HFF-Myc (cell line): ENCODE results near the gene NEU4.
"Not testable (repeated sequence)": the region's sequence is repeated elsewhere in the genome, so short reads cannot be mapped to it uniquely, and the experiment has no call there.

Experiments
- DNase-seq: peaks from one replicate; pipeline ENCODE4 v3.0.0-alpha.2; 2011; ENCODE audit warnings: low read depth; ENCODE audit errors: extremely low read depth
- H3K4me3 ChIP-seq: replicated peaks from 2 replicates; pipeline ENCODE4 v1.5.1; 2011; ENCODE audit warnings: low read depth, mild to moderate bottlenecking, control low read depth, low read length
- CTCF ChIP-seq: IDR thresholded peaks from 2 replicates; pipeline ENCODE4 v1.5.1; 2012; ENCODE audit warnings: mild to moderate bottlenecking, low read depth, low read length, control low read depth; ENCODE audit errors: missing control alignments

Gene NEU4

GRCh38 chr2:241817126-241817820 is 8.3 kb downstream of the NEU4 start:
- no peak for DNase-seq

GRCh38 chr2:241817821-241818215 is 8.8 kb downstream of the NEU4 start:
- not testable (repeated sequence) for H3K4me3 ChIP-seq, DNase-seq

More at GRCh38 chr2:241817126-241817820, 8.3 kb downstream of the NEU4 start:
- TF ChIP-seq CTCF = no peak
- H3K4me3 ChIP-seq = no peak overlapping the region

GRCh38 chr2:241818229-241818942 is 9.4 kb downstream of the NEU4 start:
- TF ChIP-seq CTCF = no peak
- no peak for DNase-seq

GRCh38 chr2:241818943-241819270 is 9.9 kb downstream of the NEU4 start:
- no peak overlapping the region for H3K4me3 ChIP-seq
- no peak for TF ChIP-seq CTCF
- DNase-seq = no peak

More at GRCh38 chr2:241818229-241818942, 9.4 kb downstream of the NEU4 start:
- no peak overlapping the region for H3K4me3 ChIP-seq

- H3K4me3 ChIP-seq, DNase-seq: not testable (repeated sequence)
Observed at GRCh38 chr2:241819947-241820624, 11.1 kb downstream of the NEU4 start.

GRCh38 chr2:241820625-241821384 is 11.8 kb downstream of the NEU4 start:
- DNase-seq = no peak

More at GRCh38 chr2:241820625-241821384, 11.8 kb downstream of the NEU4 start:
- H3K4me3 ChIP-seq = no peak overlapping the region
- no peak for TF ChIP-seq CTCF
